Measurements from ENCODE around the gene ANKRD27.
A peak's percentile ranks its signal among the peaks of the same experiment; 100 is the strongest.
"Not testable (repeated sequence)": the region's sequence is repeated elsewhere in the genome, so short reads cannot be mapped to it uniquely, and the experiment has no call there.

ANKRD27 gene

GRCh38 chr19:32599258-32599657 lies 75.7 kb downstream of the ANKRD27 start:
- ATAC-seq = peak in 1 of 2 donors; percentile 53

GRCh38 chr19:32598022-32598421 lies 77.0 kb downstream of the ANKRD27 start:
- ATAC-seq = no peak

DNA sequence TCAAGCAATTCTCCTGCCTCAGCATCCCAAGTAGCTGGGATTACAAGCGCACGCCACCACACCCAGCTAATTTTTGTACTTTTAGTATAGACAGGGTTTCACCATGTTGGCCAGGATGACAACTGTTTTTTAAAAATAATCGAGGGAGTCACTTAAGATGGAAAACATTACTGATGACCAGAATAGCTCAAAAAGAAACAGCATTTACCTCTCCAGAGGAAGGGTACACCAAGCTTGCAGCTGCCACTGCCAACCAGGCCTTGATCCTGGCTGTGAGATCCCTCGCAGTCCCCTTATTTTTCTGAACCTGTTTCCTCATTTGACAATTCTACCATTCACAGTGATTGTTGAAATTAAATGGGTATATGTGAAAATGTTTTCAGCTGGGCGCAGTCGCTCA lies 79.5 kb downstream of the ANKRD27 start:
- no peak for ATAC-seq

GRCh38 chr19:32594021-32594420 lies 81.0 kb downstream of the ANKRD27 start:
- no peak for ATAC-seq

DNA sequence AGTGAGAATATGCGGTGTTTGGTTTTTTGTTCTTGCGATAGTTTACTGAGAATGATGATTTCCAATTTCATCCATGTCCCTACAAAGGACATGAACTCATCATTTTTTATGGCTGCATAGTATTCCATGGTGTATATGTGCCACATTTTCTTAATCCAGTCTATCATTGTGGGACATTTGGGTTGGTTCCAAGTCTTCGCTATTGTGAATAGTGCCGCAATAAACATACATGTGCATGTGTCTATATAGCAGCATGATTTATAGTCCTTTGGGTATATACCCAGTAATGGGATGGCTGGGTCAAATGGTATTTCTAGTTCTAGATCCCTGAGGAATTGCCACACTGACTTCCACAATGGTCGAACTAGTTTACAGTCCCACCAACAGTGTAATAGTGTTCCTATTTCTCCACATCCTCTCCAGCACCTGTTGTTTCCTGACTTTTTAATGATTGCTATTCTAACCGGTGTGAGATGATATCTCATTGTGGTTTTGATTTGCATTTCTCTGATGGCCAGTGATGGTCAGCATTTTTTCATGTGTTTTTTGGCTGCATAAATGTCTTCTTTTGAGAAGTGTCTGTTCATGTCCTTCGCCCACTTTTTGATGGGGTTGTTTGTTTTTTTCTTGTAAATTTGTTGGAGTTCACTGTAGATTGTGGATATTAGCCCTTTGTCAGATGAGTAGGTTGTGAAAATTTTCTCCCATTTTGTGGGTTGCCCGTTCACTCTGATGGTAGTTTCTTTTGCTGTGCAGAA lies 87.1 kb downstream of the ANKRD27 start:
- not testable (repeated sequence) for ATAC-seq

GRCh38 chr19:32581705-32582179 lies 93.2 kb downstream of the ANKRD27 start:
- ATAC-seq = no peak

GRCh38 chr19:32580901-32581704 lies 93.9 kb downstream of the ANKRD27 start, which contains the start of gene PDCD5:
TSS of gene PDCD5 (plus strand) at chr19:32581190. CDS start at chr19:32581262, 72 bp downstream.
- peak; percentile 89 to 94 for ATAC-seq

DNA sequence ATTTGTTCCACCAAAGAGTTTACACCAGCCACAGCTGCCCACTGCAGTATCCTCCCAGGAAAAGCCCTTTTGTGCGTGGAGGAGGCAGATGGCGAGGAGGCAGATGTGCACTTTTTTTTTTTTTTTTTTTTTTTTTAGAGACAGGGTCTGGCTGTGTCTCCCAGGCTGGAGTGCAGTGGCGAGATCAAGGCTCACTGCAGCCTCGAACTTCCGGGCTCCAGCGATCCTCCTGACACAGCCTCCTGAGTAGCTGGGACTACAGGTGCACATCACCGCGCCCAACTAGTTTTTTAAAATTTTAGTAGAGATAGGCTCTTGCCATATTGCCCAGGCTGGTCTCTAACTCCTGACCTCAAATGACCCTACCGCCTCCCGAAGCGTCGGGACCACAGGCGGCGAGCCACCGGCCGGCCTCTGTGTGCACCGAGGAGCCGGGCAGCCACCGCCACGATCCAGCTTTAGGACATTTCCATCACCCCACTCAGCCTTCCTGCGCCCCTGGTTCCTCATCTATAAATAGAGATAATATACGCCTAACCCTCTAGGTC lies 94.6 kb downstream of the ANKRD27 start:
- ATAC-seq = peak in 1 of 2 donors; percentile 7

DNA sequence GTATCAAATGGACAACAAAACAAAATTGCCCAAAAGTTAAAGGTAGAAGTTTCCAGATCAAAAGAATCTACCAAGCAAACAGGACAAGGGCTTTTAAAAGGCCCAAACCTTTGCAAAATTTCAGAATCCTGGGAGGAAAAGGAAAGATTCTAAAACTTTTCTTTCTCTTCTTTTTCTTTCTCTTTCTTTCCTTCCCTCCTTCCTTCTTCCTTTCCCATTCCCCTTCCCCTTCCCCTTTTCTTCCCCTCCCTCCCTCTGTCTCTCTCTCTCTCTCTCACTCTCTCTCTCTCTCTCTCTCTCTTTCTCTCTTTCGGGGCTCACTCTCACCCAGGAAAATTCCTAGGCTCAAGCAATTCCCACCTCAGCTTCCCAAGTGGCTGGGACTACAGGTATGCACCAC lies 98.2 kb downstream of the ANKRD27 start:
- no peak for ATAC-seq

DNA sequence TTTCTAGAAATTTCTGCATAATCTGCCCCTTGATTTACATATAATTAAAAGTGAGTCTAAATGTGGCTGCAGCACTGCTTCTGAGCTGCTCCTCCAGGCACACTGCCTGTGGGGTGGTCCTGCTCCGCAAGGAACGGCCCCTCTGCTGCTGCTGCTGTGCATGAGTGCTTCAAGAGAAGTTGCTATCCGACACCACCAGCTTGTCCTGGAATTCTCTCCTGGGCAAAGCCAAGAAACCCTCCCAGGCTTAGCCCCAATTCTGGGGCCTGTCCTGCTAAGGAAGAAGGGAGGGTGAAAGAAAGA lies 101.5 kb downstream of the ANKRD27 start:
- no peak for ATAC-seq

DNA sequence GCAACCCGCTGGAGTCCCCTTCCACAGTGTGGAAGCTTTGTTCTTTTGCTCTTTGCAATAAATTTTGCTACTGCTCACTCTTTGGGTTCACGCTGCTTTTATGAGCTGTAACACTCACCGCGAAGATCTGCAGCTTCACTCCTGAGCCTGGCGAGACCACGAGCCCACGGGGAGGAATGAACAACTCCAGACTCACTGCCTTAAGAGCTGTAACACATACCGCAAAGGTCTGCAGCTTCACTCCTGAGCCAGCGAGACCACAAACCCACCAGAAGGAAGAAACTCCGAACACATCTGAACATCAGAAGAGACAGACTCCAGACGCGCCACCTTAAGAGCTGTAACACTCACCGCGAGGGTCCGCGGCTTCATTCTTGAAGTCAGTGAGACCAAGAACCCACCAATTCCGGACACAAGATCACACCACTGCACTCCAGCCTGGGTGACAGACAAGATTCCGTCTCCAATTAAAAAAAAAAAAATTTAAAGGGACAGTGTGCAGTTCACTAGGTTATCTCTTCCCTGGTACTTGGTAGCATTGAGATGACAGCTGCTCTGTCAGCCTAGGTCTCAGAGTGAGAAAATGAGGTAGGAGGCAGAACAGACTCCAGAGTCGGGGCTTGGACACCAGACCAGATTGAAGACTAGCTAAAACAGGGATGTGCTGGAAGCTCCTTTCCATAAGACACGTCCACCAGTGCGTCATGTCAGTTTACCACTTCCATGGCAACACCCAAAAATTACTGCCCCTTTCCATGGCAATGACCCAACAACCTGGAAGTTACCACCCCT lies 102.1 kb downstream of the ANKRD27 start:
- not testable (repeated sequence) for ATAC-seq

GRCh38 chr19:32571471-32572075 lies 103.4 kb downstream of the ANKRD27 start:
- ATAC-seq = not testable (repeated sequence)

- ATAC-seq = peak; percentile 38 to 43
These were observed 104.7 kb downstream of the ANKRD27 start for GRCh38 chr19:32570081-32570785.

GRCh38 chr19:32567486-32567885 lies 107.5 kb downstream of the ANKRD27 start:
- no peak for ATAC-seq

DNA sequence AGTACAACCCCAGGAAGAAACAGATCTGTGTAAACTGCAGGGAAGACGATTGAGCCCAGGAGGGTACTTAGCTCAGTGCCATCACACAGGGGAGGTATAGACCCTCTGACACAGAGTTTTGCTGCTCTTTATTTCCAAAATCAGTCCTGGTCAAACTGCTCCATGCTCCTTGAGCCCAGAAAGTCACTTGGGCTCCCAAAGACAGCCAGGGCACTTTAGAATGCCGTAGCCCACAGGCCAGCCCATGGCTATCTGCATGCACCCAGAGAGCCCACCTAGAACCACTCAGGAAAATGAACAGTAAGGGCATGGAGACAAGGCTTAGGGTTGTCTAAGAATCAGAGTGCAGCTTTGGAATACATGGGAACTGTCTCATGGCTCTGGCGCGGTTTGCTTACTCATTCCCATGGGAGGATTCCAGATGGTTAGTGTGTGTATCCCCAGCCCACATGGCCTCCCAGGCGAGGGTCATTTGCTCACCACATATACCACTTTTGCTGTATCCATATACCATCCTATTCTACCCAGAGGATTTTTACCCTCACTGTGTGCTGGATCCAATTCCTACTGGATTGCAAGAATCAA lies 108.6 kb downstream of the ANKRD27 start:
- no peak for ATAC-seq

GRCh38 chr19:32563761-32564160 lies 111.2 kb downstream of the ANKRD27 start:
- ATAC-seq = no peak

DNA sequence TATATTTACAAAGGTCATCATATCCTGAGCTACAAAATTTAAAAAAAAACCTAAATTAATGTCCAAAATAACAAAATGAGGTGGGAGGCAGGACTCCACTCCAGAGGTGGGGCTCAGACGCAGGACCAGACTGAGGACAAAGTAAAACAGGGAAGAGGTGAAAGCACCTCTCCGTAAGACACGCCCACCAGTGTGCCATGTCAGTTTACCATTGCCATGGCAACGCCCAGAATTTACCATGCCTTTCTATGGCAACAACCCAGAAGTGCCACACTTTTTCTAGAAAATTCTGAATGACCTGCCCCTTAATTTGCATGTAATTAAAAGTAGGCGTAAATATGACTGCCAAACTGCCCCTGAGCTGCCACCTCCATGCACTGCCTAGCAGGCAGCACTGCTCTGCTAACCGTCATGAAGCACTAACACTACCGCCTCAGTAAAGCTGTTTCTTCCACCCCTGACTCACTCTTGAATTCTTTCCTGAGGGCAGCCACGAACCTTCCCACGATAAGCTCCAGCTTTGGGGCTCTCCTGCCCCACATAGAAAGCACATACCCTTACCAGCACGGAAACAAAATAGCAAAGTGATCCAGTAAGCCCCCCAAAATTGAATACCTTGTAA lies 116.3 kb downstream of the ANKRD27 start:
- no peak for ATAC-seq

- ATAC-seq = no peak
These were observed 119.2 kb downstream of the ANKRD27 start for GRCh38 chr19:32555786-32556185.

DNA sequence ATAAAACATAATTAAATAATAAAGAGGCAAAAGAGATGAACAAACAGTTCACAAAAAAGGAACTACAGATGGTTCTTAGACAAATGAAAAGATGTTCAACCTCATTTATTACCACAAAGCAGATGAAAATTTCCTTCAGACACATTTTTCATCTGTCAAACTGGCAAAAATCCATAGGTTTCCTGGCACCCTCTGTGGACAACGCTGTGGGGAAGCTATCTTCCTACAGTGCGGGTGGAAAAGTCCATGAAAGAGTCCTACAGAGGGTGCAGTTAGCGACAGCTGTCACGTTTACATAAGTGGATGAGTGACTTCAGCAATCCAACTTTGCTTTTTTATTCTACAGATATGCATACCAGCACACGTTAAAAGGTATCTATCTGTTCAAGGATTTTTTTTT lies 124.3 kb downstream of the ANKRD27 start:
- no peak for ATAC-seq
